Loucy (cell line): ENCODE data around the gene TMEM273.

Experiments used
- CTCF ChIP-seq: fragments of 200-600 bp; sonication (generic); conservative IDR thresholded peaks from 2 replicates; pipeline ENCODE4 v1.5.1; 2014; ENCODE audit warnings: mild to moderate bottlenecking, antibody characterized with exemption, low read length
- EZH2phosphoT487 ChIP-seq: fragments of 200-600 bp; IDR thresholded peaks from 2 replicates; pipeline ENCODE4 v1.6.1; 2018; ENCODE audit warnings: antibody characterized with exemption, mild to moderate bottlenecking, moderate library complexity, borderline replicate concordance

- TF ChIP-seq CTCF, result no peak
- TF ChIP-seq EZH2phosphoT487, result no peak
Observed at GRCh38 chr10:49107887-49108267, 80.3 kb downstream of the TMEM273 start.
